Psoas muscle (tissue), 8 donors: ENCODE measurements around the gene GLCCI1. TPM values are rescaled to one million over a fixed set of nuclear protein-coding genes. Genes with fewer than 3 reads are reported as not detected.

Experiments used
- ATAC-seq, 4 donors: fragments of 200-7000 bp; cut with Tn5 transposase; one replicate each; pipeline ENCODE4 v1.9.1; 2020; ENCODE audit warnings: moderate library complexity in 3 of 4, mild to moderate bottlenecking in 2 of 4
- DNase-seq, 2 donors: peaks; one replicate each; pipeline ENCODE4 v3.0.0-alpha.2; 2020
- H3K27ac ChIP-seq: fragments of 200-600 bp; one replicate; pipeline ENCODE4 v1.8.0; 2022
- H3K27me3 ChIP-seq, 3 donors: fragments of 200-600 bp in 1 of 3; one replicate each; pipeline versions ENCODE4 v1.6.1 to v1.8.0; 2013 to 2022; ENCODE audit warnings: low read length in 2 of 3, mild to moderate bottlenecking in 2 of 3, moderate library complexity in 1 of 3; ENCODE audit not compliant: insufficient read depth in 3 of 3
- H3K36me3 ChIP-seq, 2 donors: fragments of 200-600 bp in 1 of 2; one replicate each; pipeline versions ENCODE4 v1.6.1 to v1.8.0; 2013 to 2022; ENCODE audit warnings: low read depth in 1 of 2, mild to moderate bottlenecking in 1 of 2, moderate library complexity in 1 of 2; ENCODE audit not compliant: insufficient read depth in 1 of 2
- H3K4me1 ChIP-seq: fragments of 200-600 bp; one replicate; pipeline ENCODE4 v1.8.0; 2022
- H3K4me3 ChIP-seq: fragments of 200-600 bp; one replicate; pipeline ENCODE4 v1.8.0; 2022; ENCODE audit warnings: mild to moderate bottlenecking
- H3K9me3 ChIP-seq: fragments of 200-600 bp; one replicate; pipeline ENCODE4 v1.8.0; 2022
- CTCF ChIP-seq: fragments of 200-600 bp; IDR thresholded peaks from one replicate; pipeline ENCODE4 v1.8.0; 2022; ENCODE audit warnings: antibody characterized with exemption
- WGBS, 3 donors: extraction: QIAGEN DNeasy Blood & Tissue Kit; methylation state at CpG; one replicate each; pipeline versions ENCODE4 v1.1.6 to v1.1.7; 2013; 5-methylcytosine and 5-hydroxymethylcytosine counted together
- intact Hi-C, 2 donors: fragments of 100-400 bp; cut with DNase I; formaldehyde crosslinking; loops; one replicate each; pipeline versions ENCODE4 v1.11.0 to v1.14.2; 2022
- polyA plus RNA-seq, 3 donors: library from polyadenylated mRNA; stranded (reverse); fragments of 200-250 nt; gene quantifications; one replicate each; pipeline ENCODE4 v1.2.3, GENCODE V29; 2013
- total RNA-seq, 4 donors: library from RNA; stranded (reverse); fragmentation: NEBNext Ultra II Directional in 2 of 4; extraction: Animal tissue kit (Norgen Biotek cat#: 25700) in 2 of 4; gene quantifications; one replicate each; pipeline versions ENCODE4 v1.2.1 to v1.2.4, GENCODE V29; 2021 to 2023
- donor health status: healthy with polysubstance abuse.
- donor health status: DM: no; HTN: no; CAD: no; lungs with moderate emphysema.
- donor health status: Bipolar disorder and iron deficiency.
- donor health status: healthy.
- donor health status: DM: yes; HTN: yes; CAD: no.
- donor health status: DM: no; HTN: no; CAD: no.
- donor health status: DM: no; HTN: no; CAD: no.
- donor health status: DM: yes; HTN: yes; CAD: no.

Gene GLCCI1
- total and polyA plus RNA-seq, 7 donors = 0.57 to 8.0 (median 3.1) TPM

- no peak for DNase-seq
- Histone ChIP-seq H3K4me3 (no peak overlapping the region), H3K27ac (no peak overlapping the region), H3K27me3 (no peaks in the 10 kb centered on the region), H3K9me3 (no peaks in the 10 kb centered on the region), H3K36me3 (no peaks in the 10 kb centered on the region), H3K4me1 (no peaks in the 10 kb centered on the region)
- no peak for TF ChIP-seq CTCF
- 80 to 88% (median 85%) methylated on average over 2 of the region's 2 CpGs for WGBS, 3 donors
- intact Hi-C loops = no loop called here
- ATAC-seq = no peak
Measured at GRCh38 chr7:8133188-8133848, 164.7 kb downstream of the GLCCI1 start.

- no peaks in the 10 kb centered on the region for H3K36me3 ChIP-seq
- DNase-seq (no peak), ATAC-seq (no peak)
- H3K27ac ChIP-seq = no peak overlapping the region
- H3K4me3 ChIP-seq = no peak overlapping the region
- intact Hi-C loops = no loop called here
- H3K9me3 ChIP-seq = no peaks in the 10 kb centered on the region
- no peaks in the 10 kb centered on the region for H3K4me1 ChIP-seq
- 50 to 68% (median 54%) methylated on average over 10 of the region's 10 CpGs for WGBS, 3 donors
- no peaks in the 10 kb centered on the region for H3K27me3 ChIP-seq
- no peak for TF ChIP-seq CTCF
Measured at GRCh38 chr7:8134089-8134733, 165.6 kb downstream of the GLCCI1 start.

- ATAC-seq (no peak), DNase-seq (no peak)
- Histone ChIP-seq H3K36me3 (no peaks in the 10 kb centered on the region), H3K4me1 (no peaks in the 10 kb centered on the region), H3K27ac (no peak overlapping the region), H3K4me3 (no peak overlapping the region), H3K27me3 (no peaks in the 10 kb centered on the region), H3K9me3 (no peaks in the 10 kb centered on the region)
- intact Hi-C loops = no loop called here
- WGBS, 3 donors = 90 to 98% (median 94%) methylated on average over 3 of the region's 3 CpGs
- no peak for TF ChIP-seq CTCF
Measured at GRCh38 chr7:8135417-8135816, 166.8 kb downstream of the GLCCI1 start.

GRCh38 chr7:8136051-8136730, 167.6 kb downstream of the GLCCI1 start:
- Histone ChIP-seq H3K4me1 (no peaks in the 10 kb centered on the region), H3K4me3 (no peak overlapping the region), H3K27ac (no peak overlapping the region), H3K27me3 (no peaks in the 10 kb centered on the region), H3K9me3 (no peaks in the 10 kb centered on the region), H3K36me3 (no peaks in the 10 kb centered on the region)
- WGBS, 3 donors = 95 to 96% (median 96%) methylated on average over 12 of the region's 12 CpGs
- TF ChIP-seq CTCF = no peak
- no peak for DNase-seq
- intact Hi-C loops = no loop called here
- ATAC-seq = no peak
